Esophagus squamous epithelium (tissue), 4 donors: Measurements from ENCODE around the gene CHID1.

Experiments
- POLR2A ChIP-seq, 4 donors: fragments of 450-650 bp; IDR thresholded peaks; one replicate each; pipeline ENCODE4 v1.6.1; 2017; ENCODE audit warnings: antibody characterized with exemption in 4 of 4, mild to moderate bottlenecking in 4 of 4, moderate library complexity in 3 of 4
- TF ChIP-seq, protein P1 (sequence below), 6 experiments: fragments of 450-650 bp in 4 of 6; fragments of 200-600 bp in 2 of 6; sonication (generic) in 2 of 6; IDR thresholded peaks; one replicate each; pipeline ENCODE4 v1.5.1; 2016 to 2019; ENCODE audit warnings: antibody characterized with exemption in 6 of 6, mild to moderate bottlenecking in 4 of 6, moderate library complexity in 4 of 6

DNA sequence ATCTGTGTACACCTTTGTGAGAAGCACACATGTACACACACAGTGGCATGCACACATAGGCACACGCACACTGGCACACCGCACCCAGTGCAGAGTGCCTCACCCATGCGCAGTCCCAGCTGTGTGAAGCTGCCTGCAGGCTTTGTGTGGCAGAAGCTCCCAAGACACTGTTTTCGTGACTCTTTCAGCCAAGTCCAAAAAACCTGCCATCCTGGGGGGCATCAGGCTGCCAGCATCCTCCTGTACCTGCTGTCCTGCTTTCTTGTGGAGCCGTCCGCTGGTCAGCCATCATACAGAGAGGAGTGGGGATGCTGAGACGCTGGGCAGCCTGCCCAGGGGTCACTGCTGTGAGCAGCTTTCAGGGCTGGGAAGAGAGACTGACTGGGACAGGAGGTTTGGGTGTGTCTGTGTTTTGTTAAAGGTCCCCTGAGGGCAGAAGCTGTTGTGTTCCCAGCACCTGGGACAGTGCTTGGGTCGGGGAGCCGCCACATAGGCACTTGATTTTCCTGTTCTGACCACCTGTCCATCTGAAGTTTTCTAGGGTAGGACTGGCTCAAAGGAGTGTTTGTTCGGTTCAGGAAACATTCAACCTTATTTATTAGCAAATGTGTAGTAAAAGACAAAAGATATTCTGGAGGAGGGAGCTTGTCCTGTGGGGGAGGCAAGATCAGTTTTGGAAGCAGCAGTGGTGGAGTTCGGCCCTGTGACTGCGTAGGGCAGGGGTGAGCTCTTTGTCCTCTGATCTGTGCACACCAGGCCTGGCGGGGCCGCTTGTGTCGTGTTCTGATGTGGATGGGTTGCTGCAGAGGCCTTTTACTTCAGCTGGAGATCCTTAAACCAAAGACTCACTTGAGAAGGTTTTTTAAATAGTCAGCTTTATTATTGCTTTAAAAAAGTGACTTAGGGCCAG is 44.8 kb upstream of the CHID1 start:
- TF ChIP-seq, protein P1, sequence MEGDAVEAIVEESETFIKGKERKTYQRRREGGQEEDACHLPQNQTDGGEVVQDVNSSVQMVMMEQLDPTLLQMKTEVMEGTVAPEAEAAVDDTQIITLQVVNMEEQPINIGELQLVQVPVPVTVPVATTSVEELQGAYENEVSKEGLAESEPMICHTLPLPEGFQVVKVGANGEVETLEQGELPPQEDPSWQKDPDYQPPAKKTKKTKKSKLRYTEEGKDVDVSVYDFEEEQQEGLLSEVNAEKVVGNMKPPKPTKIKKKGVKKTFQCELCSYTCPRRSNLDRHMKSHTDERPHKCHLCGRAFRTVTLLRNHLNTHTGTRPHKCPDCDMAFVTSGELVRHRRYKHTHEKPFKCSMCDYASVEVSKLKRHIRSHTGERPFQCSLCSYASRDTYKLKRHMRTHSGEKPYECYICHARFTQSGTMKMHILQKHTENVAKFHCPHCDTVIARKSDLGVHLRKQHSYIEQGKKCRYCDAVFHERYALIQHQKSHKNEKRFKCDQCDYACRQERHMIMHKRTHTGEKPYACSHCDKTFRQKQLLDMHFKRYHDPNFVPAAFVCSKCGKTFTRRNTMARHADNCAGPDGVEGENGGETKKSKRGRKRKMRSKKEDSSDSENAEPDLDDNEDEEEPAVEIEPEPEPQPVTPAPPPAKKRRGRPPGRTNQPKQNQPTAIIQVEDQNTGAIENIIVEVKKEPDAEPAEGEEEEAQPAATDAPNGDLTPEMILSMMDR (IDR thresholded peaks at IDR 0.05), result no peak
- no peak for TF ChIP-seq POLR2A (IDR thresholded peaks at IDR 0.05)
